Gastrocnemius medialis (tissue), 4 donors: ENCODE results near the gene RAB3IL1. TPM values are rescaled to one million over a fixed set of nuclear protein-coding genes. Genes with fewer than 3 reads are reported as not detected.

Source experiments
- ATAC-seq, 2 donors: fragments of 150-250 bp; one replicate each; pipeline ENCODE4 v1.9.1; 2016
- DNase-seq, 2 donors: peaks; one replicate each; pipeline ENCODE4 v3.0.0-alpha.2; 2019
- H3K27ac ChIP-seq, 4 donors: fragments of 200-600 bp; sonication (generic); 1 replicate in 1 of 4; 2 replicates in 3 of 4; pipeline ENCODE4 v1.5.1; 2016 to 2018; ENCODE audit warnings: mild to moderate bottlenecking in 2 of 4, moderate library complexity in 1 of 4
- H3K27me3 ChIP-seq, 3 donors: fragments of 200-600 bp; sonication (generic) in 2 of 3; 1 replicate in 1 of 3; 2 replicates in 2 of 3; pipeline versions ENCODE4 v1.5.1 to v1.6.0; 2016 to 2019; ENCODE audit warnings: mild to moderate bottlenecking in 1 of 3, moderate library complexity in 1 of 3
- H3K36me3 ChIP-seq, 2 donors: fragments of 200-600 bp; sonication (generic) in 1 of 2; one replicate each; pipeline ENCODE4 v1.5.1; 2017 to 2018
- H3K4me1 ChIP-seq, 2 donors: fragments of 200-600 bp; sonication (generic) in 1 of 2; one replicate each; pipeline ENCODE4 v1.5.1; 2016 to 2017; ENCODE audit warnings: mild to moderate bottlenecking in 2 of 2
- H3K4me3 ChIP-seq, 4 donors: fragments of 200-600 bp; sonication (generic) in 3 of 4; 1 replicate in 1 of 4; 2 replicates in 3 of 4; pipeline ENCODE4 v1.5.1; 2016 to 2019; ENCODE audit warnings: mild to moderate bottlenecking in 2 of 4
- H3K9me3 ChIP-seq, 3 donors: fragments of 200-600 bp; sonication (generic) in 2 of 3; 1 replicate in 1 of 3; 2 replicates in 2 of 3; pipeline ENCODE4 v1.5.1; 2016 to 2019
- CTCF ChIP-seq, 5 experiments: fragments of 450-650 bp in 3 of 5; fragments of 200-600 bp in 2 of 5; sonication (generic) in 2 of 5; IDR thresholded peaks in 4 of 5; conservative IDR thresholded peaks in 1 of 5; 1 replicate in 4 of 5; 2 replicates in 1 of 5; pipeline ENCODE4 v1.5.1; 2016 to 2019; ENCODE audit warnings: antibody characterized with exemption in 5 of 5, mild to moderate bottlenecking in 3 of 5, moderate library complexity in 3 of 5
- POLR2A ChIP-seq, 2 donors: fragments of 450-650 bp; IDR thresholded peaks; one replicate each; pipeline ENCODE4 v1.6.1; 2017; ENCODE audit warnings: antibody characterized with exemption in 2 of 2, mild to moderate bottlenecking in 2 of 2, moderate library complexity in 2 of 2
- in situ Hi-C, 4 donors: fragments of 200-750 bp; cut with MboI; loops; one replicate each; pipeline versions ENCODE4 v1.15.0 to v1.8.0; 2017; ENCODE audit warnings: low sequenced_read_pairs in 4 of 4
- intact Hi-C: fragments of 100-400 bp; cut with DNase I; formaldehyde crosslinking; loops from one replicate; pipeline ENCODE4 v1.15.1; 2023; ENCODE audit warnings: low total_unique reads
- total RNA-seq, 4 donors: library from RNA; depleted of rRNA; stranded (reverse); fragments of >200 nt; gene quantifications; one replicate each; pipeline versions ENCODE4 v1.1.0 to v1.2.3, GENCODE V29; 2016

RAB3IL1 gene
- total RNA-seq, 4 donors from 2014 or later: 3.9 to 5.4 (median 4.9) TPM

- H3K27me3 ChIP-seq: no peaks in the 10 kb centered on the region
- H3K36me3 ChIP-seq: no peaks in the 10 kb centered on the region
- H3K4me1 ChIP-seq: peaks cover 32 to 34% of the 10 kb centered on the region in 2 donors
- in situ Hi-C loops: loop anchor here in 3 of 4 donors (10.0 kb wide), 3 partner anchors 53 to 193 kb away; partner anchors contain the start of genes FEN1 (in 1 of the 3) and TMEM258 (in 1 of the 3)
- DNase-seq (peak; percentile 84 to 92), ATAC-seq (peak; percentile 53 to 58)
- peak within 1 kb of the TSS; percentile 73 to 98 (median 90) for H3K4me3 ChIP-seq
- TF ChIP-seq POLR2A (IDR thresholded peaks at IDR 0.05) (peak; percentile 92 to 98), CTCF (IDR thresholded peaks at IDR 0.05 in 4 of 5, conservative IDR thresholded peaks at IDR 0.05 in 1 of 5) (peak in 4 of 5 experiments; percentile 4 to 30 (median 15))
- peak within 1 kb of the TSS; percentile 82 to 96 (median 92) for H3K27ac ChIP-seq
- no peaks in the 10 kb centered on the region for H3K9me3 ChIP-seq
- intact Hi-C loops: loop anchor here (1.0 kb wide), 3 partner anchors 76 to 94 kb away; partner anchors contain the start of gene FTH1
Observed at GRCh38 chr11:61891331-61892084, 25.9 kb downstream of the RAB3IL1 start, which contains the start of gene FADS3. FADS3 (minus strand) TSS chr11:61891545; CDS start chr11:61891381, 164 bp downstream.

- Histone ChIP-seq H3K27me3 (no peaks in the 10 kb centered on the region), H3K4me1 (peaks cover 32 to 34% of the 10 kb centered on the region in 2 donors), H3K4me3 (peak overlapping the region; percentile 73 to 98 (median 90)), H3K9me3 (no peaks in the 10 kb centered on the region), H3K36me3 (no peaks in the 10 kb centered on the region), H3K27ac (peak overlapping the region; percentile 82 to 96 (median 92))
- peak in 1 of 2 donors; percentile 5 for TF ChIP-seq POLR2A (IDR thresholded peaks at IDR 0.05)
- peak in 2 of 5 experiments; percentile 5 to 14 for TF ChIP-seq CTCF (IDR thresholded peaks at IDR 0.05 in 4 of 5, conservative IDR thresholded peaks at IDR 0.05 in 1 of 5)
- in situ Hi-C loops (loop anchor here in 3 of 4 donors (10.0 kb wide), 3 partner anchors 54 to 194 kb away; partner anchors contain the start of genes FEN1 (in 1 of the 3) and TMEM258 (in 1 of the 3)), intact Hi-C loops (loop anchor here (1.0 kb wide), 3 partner anchors 75 to 93 kb away; partner anchors contain the start of gene FTH1)
- DNase-seq: peak; percentile 71 to 84
- peak; percentile 41 to 55 for ATAC-seq
Observed at GRCh38 chr11:61890529-61891330, 26.6 kb downstream of the RAB3IL1 start.

- no peak for ATAC-seq
- Histone ChIP-seq H3K4me3 (peak overlapping the region; percentile 73 to 98 (median 90)), H3K27ac (peak overlapping the region; percentile 82 to 96 (median 92)), H3K9me3 (no peaks in the 10 kb centered on the region), H3K36me3 (no peaks in the 10 kb centered on the region), H3K4me1 (peaks cover 32 to 34% of the 10 kb centered on the region in 2 donors), H3K27me3 (no peaks in the 10 kb centered on the region)
- TF ChIP-seq POLR2A (IDR thresholded peaks at IDR 0.05) (no peak), CTCF (IDR thresholded peaks at IDR 0.05 in 4 of 5, conservative IDR thresholded peaks at IDR 0.05 in 1 of 5) (no peak)
- no peak for DNase-seq
- in situ Hi-C loops: loop anchor here (10.0 kb wide), 4 partner anchors 55 to 195 kb away; partner anchors contain the start of genes BEST1 (in 1 of the 4), FEN1 (in 1 of the 4) and TMEM258 (in 1 of the 4)
- intact Hi-C loops: no loop called here
Observed at GRCh38 chr11:61889831-61890230, 27.5 kb downstream of the RAB3IL1 start.

GRCh38 chr11:61888590-61888989 is 28.8 kb downstream of the RAB3IL1 start:
- Histone ChIP-seq H3K27me3 (no peaks in the 10 kb centered on the region), H3K9me3 (no peaks in the 10 kb centered on the region), H3K27ac (peak overlapping the region; percentile 82 to 96 (median 92)), H3K4me3 (no peak overlapping the region), H3K4me1 (peaks cover 32 to 34% of the 10 kb centered on the region in 2 donors), H3K36me3 (no peaks in the 10 kb centered on the region)
- DNase-seq (no peak), ATAC-seq (no peak)
- intact Hi-C loops (no loop called here), in situ Hi-C loops (loop anchor here in 1 of 4 donors (10.0 kb wide), 1 partner anchor 66 kb away; the partner anchor contains the start of gene BEST1)
- no peak for TF ChIP-seq POLR2A (IDR thresholded peaks at IDR 0.05)
- no peak for TF ChIP-seq CTCF (IDR thresholded peaks at IDR 0.05 in 4 of 5, conservative IDR thresholded peaks at IDR 0.05 in 1 of 5)
